Nephron (organoid): ENCODE measurements around the gene ALG12.

Source experiments
- H3K27ac Mint-ChIP-seq, 3 experiments: 2 replicates each; pipeline ENCODE4 v1.8.0; 2020; ENCODE audit warnings: mixed read lengths in 3 of 3, mild to moderate bottlenecking in 2 of 3, moderate library complexity in 1 of 3
- H3K27me3 Mint-ChIP-seq: 2 replicates; pipeline ENCODE4 v1.8.0; 2021; ENCODE audit warnings: low read depth, mild to moderate bottlenecking, moderate library complexity, mixed read lengths
- H3K36me3 Mint-ChIP-seq: 2 replicates; pipeline ENCODE4 v1.8.0; 2020; ENCODE audit warnings: low read depth, mixed read lengths
- H3K4me1 Mint-ChIP-seq: 2 replicates; pipeline ENCODE4 v1.8.0; 2020; ENCODE audit warnings: mixed read lengths
- H3K4me3 Mint-ChIP-seq, 3 experiments: 2 replicates each; pipeline ENCODE4 v1.8.0; 2020; ENCODE audit warnings: mild to moderate bottlenecking in 3 of 3, mixed read lengths in 3 of 3, moderate library complexity in 2 of 3
- H3K9me3 Mint-ChIP-seq: 2 replicates; pipeline ENCODE4 v1.8.0; 2020; ENCODE audit warnings: mixed read lengths
- CTCF ChIP-seq, 3 experiments: fragments of 200-600 bp; sonication (generic); IDR thresholded peaks; one replicate each; pipeline ENCODE4 v1.5.0; 2021; ENCODE audit warnings: antibody characterized with exemption in 3 of 3; ENCODE audit not compliant: unreplicated experiment in 3 of 3

The ALG12 gene

GRCh38 chr22:49907807-49908206 is 10.4 kb downstream of the ALG12 start:
- no peak overlapping the region for H3K4me3 Mint-ChIP-seq
- no peaks in the 10 kb centered on the region for H3K4me1 Mint-ChIP-seq
- no peaks in the 10 kb centered on the region for H3K9me3 Mint-ChIP-seq
- H3K27ac Mint-ChIP-seq = no peak overlapping the region
- peaks cover 33% of the 10 kb centered on the region for H3K36me3 Mint-ChIP-seq
- TF ChIP-seq CTCF (IDR thresholded peaks at IDR 0.05; ENCODE audit: unreplicated experiment in 3 of 3) = no peak
- H3K27me3 Mint-ChIP-seq = no peaks in the 10 kb centered on the region

- Mint-ChIP-seq H3K9me3 (no peaks in the 10 kb centered on the region), H3K4me3 (no peak overlapping the region), H3K4me1 (no peaks in the 10 kb centered on the region), H3K27ac (no peak overlapping the region), H3K27me3 (no peaks in the 10 kb centered on the region), H3K36me3 (peaks cover 34% of the 10 kb centered on the region)
- TF ChIP-seq CTCF (IDR thresholded peaks at IDR 0.05; ENCODE audit: unreplicated experiment in 3 of 3) = no peak
Observed at GRCh38 chr22:49906799-49907290, 11.4 kb downstream of the ALG12 start.

- H3K27me3 Mint-ChIP-seq = peaks cover 3% of the 10 kb centered on the region
- H3K4me1 Mint-ChIP-seq = no peaks in the 10 kb centered on the region
- no peak overlapping the region for H3K4me3 Mint-ChIP-seq
- H3K9me3 Mint-ChIP-seq = no peaks in the 10 kb centered on the region
- no peak overlapping the region for H3K27ac Mint-ChIP-seq
- peaks cover 40% of the 10 kb centered on the region for H3K36me3 Mint-ChIP-seq
- no peak for TF ChIP-seq CTCF (IDR thresholded peaks at IDR 0.05; ENCODE audit: unreplicated experiment in 3 of 3)
Observed at GRCh38 chr22:49906071-49906798, 12.0 kb downstream of the ALG12 start.

- peaks cover 47% of the 10 kb centered on the region for H3K36me3 Mint-ChIP-seq
- H3K4me3 Mint-ChIP-seq = no peak overlapping the region
- TF ChIP-seq CTCF (IDR thresholded peaks at IDR 0.05; ENCODE audit: unreplicated experiment in 3 of 3) = no peak
- H3K27me3 Mint-ChIP-seq = peaks cover 6% of the 10 kb centered on the region
- H3K27ac Mint-ChIP-seq = peak overlapping the region in 1 of 3 experiments; percentile 24
- H3K4me1 Mint-ChIP-seq = no peaks in the 10 kb centered on the region
- H3K9me3 Mint-ChIP-seq = no peaks in the 10 kb centered on the region
Observed at GRCh38 chr22:49905465-49905864, 12.8 kb downstream of the ALG12 start.

- Mint-ChIP-seq H3K9me3 (no peaks in the 10 kb centered on the region), H3K27me3 (peaks cover 6% of the 10 kb centered on the region), H3K36me3 (peaks cover 52% of the 10 kb centered on the region), H3K4me3 (no peak overlapping the region), H3K27ac (no peak overlapping the region), H3K4me1 (no peaks in the 10 kb centered on the region)
- no peak for TF ChIP-seq CTCF (IDR thresholded peaks at IDR 0.05; ENCODE audit: unreplicated experiment in 3 of 3)
Observed at GRCh38 chr22:49904040-49904369, 14.2 kb downstream of the ALG12 start.
